ENCODE measurements around the gene PLSCR1.

- TF ChIP-seq, protein P1, sequence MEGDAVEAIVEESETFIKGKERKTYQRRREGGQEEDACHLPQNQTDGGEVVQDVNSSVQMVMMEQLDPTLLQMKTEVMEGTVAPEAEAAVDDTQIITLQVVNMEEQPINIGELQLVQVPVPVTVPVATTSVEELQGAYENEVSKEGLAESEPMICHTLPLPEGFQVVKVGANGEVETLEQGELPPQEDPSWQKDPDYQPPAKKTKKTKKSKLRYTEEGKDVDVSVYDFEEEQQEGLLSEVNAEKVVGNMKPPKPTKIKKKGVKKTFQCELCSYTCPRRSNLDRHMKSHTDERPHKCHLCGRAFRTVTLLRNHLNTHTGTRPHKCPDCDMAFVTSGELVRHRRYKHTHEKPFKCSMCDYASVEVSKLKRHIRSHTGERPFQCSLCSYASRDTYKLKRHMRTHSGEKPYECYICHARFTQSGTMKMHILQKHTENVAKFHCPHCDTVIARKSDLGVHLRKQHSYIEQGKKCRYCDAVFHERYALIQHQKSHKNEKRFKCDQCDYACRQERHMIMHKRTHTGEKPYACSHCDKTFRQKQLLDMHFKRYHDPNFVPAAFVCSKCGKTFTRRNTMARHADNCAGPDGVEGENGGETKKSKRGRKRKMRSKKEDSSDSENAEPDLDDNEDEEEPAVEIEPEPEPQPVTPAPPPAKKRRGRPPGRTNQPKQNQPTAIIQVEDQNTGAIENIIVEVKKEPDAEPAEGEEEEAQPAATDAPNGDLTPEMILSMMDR (IDR thresholded peaks at IDR 0.05): no peak
- TF ChIP-seq POLR2AphosphoS5 (IDR thresholded peaks at IDR 0.05; ENCODE audit: low read depth, low read length) (no peak), REST (IDR thresholded peaks at IDR 0.05; ENCODE audit: insufficient read depth in 1 of 2, low read depth in 2 of 2, low read length in 1 of 2) (no peak), SIN3A (IDR thresholded peaks at IDR 0.05; ENCODE audit: borderline replicate concordance, insufficient read depth, low read depth, low read length) (no peak), TCF7L2 (IDR thresholded peaks at IDR 0.05; ENCODE audit: low read depth, low read length) (no peak)
Observed at GRCh38 chr3:146561463-146561862, 17.1 kb upstream of the PLSCR1 start.
